GM23338 (cell line): ENCODE measurements around the gene VPS35. TPM values are rescaled to one million over a fixed set of nuclear protein-coding genes. Genes with fewer than 3 reads are reported as not detected.

Source experiments
- ATAC-seq: fragments of 200-7000 bp; cut with Tn5 transposase; 3 replicates; pipeline ENCODE4 v1.9.1; 2020
- DNase-seq: peaks from one replicate; pipeline ENCODE4 v3.0.0-alpha.2; 2015; ENCODE audit warnings: low spot score
- H2AFZ ChIP-seq: fragments of 200-600 bp; sonication (generic); 2 replicates; pipeline ENCODE4 v1.8.0; 2016; ENCODE audit warnings: antibody characterized with exemption, mild to moderate bottlenecking, moderate library complexity
- H3F3A ChIP-seq: fragments of 200-600 bp; sonication (generic); replicated peaks from 2 replicates; pipeline ENCODE4 v1.8.0; 2017; ENCODE audit warnings: antibody characterized with exemption, mixed run types, low read depth
- H3K27ac ChIP-seq: fragments of 200-600 bp; sonication (generic); 2 replicates; pipeline ENCODE4 v1.6.1; 2016; ENCODE audit warnings: low read depth
- H3K27me3 ChIP-seq: fragments of 200-600 bp; sonication (generic); 2 replicates; pipeline ENCODE4 v1.8.0; 2016; ENCODE audit warnings: mild to moderate bottlenecking, mixed run types, moderate library complexity; ENCODE audit not compliant: insufficient read depth
- H3K36me3 ChIP-seq: fragments of 200-600 bp; sonication (generic); 2 replicates; pipeline ENCODE4 v1.8.0; 2016; ENCODE audit warnings: mild to moderate bottlenecking; ENCODE audit not compliant: insufficient read depth
- H3K4me1 ChIP-seq: fragments of 200-600 bp; sonication (generic); 2 replicates; pipeline ENCODE4 v1.8.0; 2016; ENCODE audit warnings: mild to moderate bottlenecking, moderate library complexity; ENCODE audit not compliant: insufficient read depth
- H3K4me2 ChIP-seq: fragments of 200-600 bp; sonication (generic); 2 replicates; pipeline ENCODE4 v1.7.1; 2017; ENCODE audit warnings: mixed run types
- H3K4me3 ChIP-seq: fragments of 200-600 bp; sonication (generic); 2 replicates; pipeline ENCODE4 v1.6.1; 2016; ENCODE audit warnings: mixed run types
- H3K79me2 ChIP-seq: fragments of 200-600 bp; sonication (generic); replicated peaks from 2 replicates; pipeline ENCODE4 v1.8.0; 2017; ENCODE audit warnings: mild to moderate bottlenecking; ENCODE audit not compliant: insufficient read depth
- H3K9me2 ChIP-seq: fragments of 200-600 bp; sonication (generic); 2 replicates; pipeline ENCODE4 v1.8.0; 2017; ENCODE audit not compliant: insufficient read depth
- H4K20me1 ChIP-seq: fragments of 200-600 bp; sonication (generic); replicated peaks from 2 replicates; pipeline ENCODE4 v1.8.0; 2017; ENCODE audit warnings: mild to moderate bottlenecking; ENCODE audit not compliant: insufficient read depth
- H3K27ac Mint-ChIP-seq: 2 replicates; pipeline ENCODE4 v1.8.0; 2020; ENCODE audit warnings: inconsistent platforms, mild to moderate bottlenecking, moderate library complexity, mixed read lengths
- H3K27me3 Mint-ChIP-seq: 3 replicates; pipeline ENCODE4 v1.8.0; 2022; ENCODE audit warnings: low read depth, mild to moderate bottlenecking, moderate library complexity, mixed read lengths, inconsistent platforms; ENCODE audit not compliant: insufficient read depth, poor library complexity
- H3K36me3 Mint-ChIP-seq: 3 replicates; pipeline ENCODE4 v1.8.0; 2021; ENCODE audit warnings: low read depth, mild to moderate bottlenecking, inconsistent platforms, moderate library complexity, mixed read lengths
- H3K4me1 Mint-ChIP-seq: 3 replicates; pipeline ENCODE4 v1.8.0; 2020; ENCODE audit warnings: mild to moderate bottlenecking, inconsistent platforms, mixed read lengths
- H3K4me3 Mint-ChIP-seq: 3 replicates; pipeline ENCODE4 v1.8.0; 2021; ENCODE audit warnings: moderate library complexity, mild to moderate bottlenecking, inconsistent platforms, mixed read lengths
- H3K9me3 Mint-ChIP-seq: 3 replicates; pipeline ENCODE4 v1.8.0; 2020; ENCODE audit warnings: moderate library complexity, mild to moderate bottlenecking, inconsistent platforms, mixed read lengths
- ETS1 ChIP-seq: IDR thresholded peaks from 2 replicates; pipeline ENCODE4 v1.6.1; 2016; ENCODE audit warnings: antibody characterized with exemption
- EZH2 ChIP-seq: fragments of 200-600 bp; sonication (generic); IDR thresholded peaks from one replicate; pipeline ENCODE4 v1.8.0; 2017; ENCODE audit warnings: antibody characterized with exemption, mild to moderate bottlenecking, low read depth; ENCODE audit not compliant: unreplicated experiment
- ZNF331 ChIP-seq: fragments of 250-450 bp; sonication (Bioruptor Pico); IDR thresholded peaks from 2 replicates; pipeline ENCODE4 v1.5.0; 2020; ENCODE audit warnings: low read depth, mild to moderate bottlenecking, moderate library complexity
- ZNF462 ChIP-seq: fragments of 250-450 bp; sonication (Bioruptor Pico); IDR thresholded peaks from 2 replicates; pipeline ENCODE4 v1.5.0; 2020; ENCODE audit warnings: mild to moderate bottlenecking, moderate library complexity
- polyA plus RNA-seq: library from polyadenylated mRNA; unstranded; fragments of >200 nt; fragmentation: Nextera tagmentation; extraction: Ambion mirVana; gene quantifications from 2 replicates; pipeline ENCODE4 v1.2.1, GENCODE V29; 2016
- total RNA-seq: library from RNA; depleted of rRNA; stranded (reverse); fragments of >200 nt; shearing (Covaris generic); gene quantifications from 2 replicates; pipeline ENCODE4 v1.2.3, GENCODE V29; 2014

Gene VPS35
- total and polyA plus RNA-seq, 2 experiments from 2014 or later: 31.1 to 40.0 TPM

GRCh38 chr16:46614006-46614405 is 75.0 kb downstream of the VPS35 start:
- Histone ChIP-seq H3F3A (no peaks in the 10 kb centered on the region), H3K27me3 (no peaks in the 10 kb centered on the region), H3K27ac (no peak overlapping the region), H4K20me1 (peaks cover 2% of the 10 kb centered on the region), H3K36me3 (peaks cover 31% of the 10 kb centered on the region), H3K9me2 (no peaks in the 10 kb centered on the region), H2AFZ (no peak overlapping the region), H3K4me3 (no peak overlapping the region), H3K4me1 (no peaks in the 10 kb centered on the region; the same call in 1 of the 2 replicates), H3K79me2 (peaks cover 41% of the 10 kb centered on the region), H3K4me2 (no peak overlapping the region)
- H3K27me3 Mint-ChIP-seq: peaks cover 4% of the 10 kb centered on the region
- H3K4me3 Mint-ChIP-seq: no peak overlapping the region
- no peaks in the 10 kb centered on the region for H3K9me3 Mint-ChIP-seq
- TF ChIP-seq ZNF462 (CRISPR knock-in tag) (no peak), EZH2 (no peak), ETS1 (no peak)
- ATAC-seq (no peak), DNase-seq (no peak)
- H3K36me3 Mint-ChIP-seq: peaks cover 55% of the 10 kb centered on the region
- no peak overlapping the region for H3K27ac Mint-ChIP-seq
- H3K4me1 Mint-ChIP-seq: no peaks in the 10 kb centered on the region

GRCh38 chr16:46613352-46613751 is 75.6 kb downstream of the VPS35 start:
- H3K9me2 ChIP-seq: no peaks in the 10 kb centered on the region
- H3K36me3 Mint-ChIP-seq: peaks cover 59% of the 10 kb centered on the region
- ATAC-seq: no peak
- no peak for TF ChIP-seq ZNF331
- no peak for TF ChIP-seq ZNF462 (CRISPR knock-in tag)

More at GRCh38 chr16:46613352-46613751, 75.6 kb downstream of the VPS35 start:
- H3K4me3 Mint-ChIP-seq: no peak overlapping the region
- no peaks in the 10 kb centered on the region; the same call in 1 of the 2 replicates for H4K20me1 ChIP-seq
- H3K27ac ChIP-seq: no peak overlapping the region
- no peaks in the 10 kb centered on the region; the same call in 1 of the 2 replicates for H3K4me1 ChIP-seq
- no peaks in the 10 kb centered on the region for H3K9me3 Mint-ChIP-seq
- no peak for DNase-seq
- H3K4me1 Mint-ChIP-seq: no peaks in the 10 kb centered on the region
- H3K36me3 ChIP-seq: peaks cover 34% of the 10 kb centered on the region
- H3K4me3 ChIP-seq: no peak overlapping the region
- no peaks in the 10 kb centered on the region for H3K27me3 ChIP-seq
- peaks cover 34% of the 10 kb centered on the region for H3K79me2 ChIP-seq
- H3K27me3 Mint-ChIP-seq: peaks cover 4% of the 10 kb centered on the region
- H3F3A ChIP-seq: no peaks in the 10 kb centered on the region
- H3K4me2 ChIP-seq: no peak overlapping the region
- no peak overlapping the region for H3K27ac Mint-ChIP-seq
- no peak overlapping the region for H2AFZ ChIP-seq
